HG02763 (cell line): ENCODE data around the gene ANKDD1A.

Experiments used
- ATAC-seq: cut with Tn5 transposase; IDR thresholded peaks from one replicate; pipeline ENCODE4 v1.9.1; 2021; ENCODE audit warnings: mild to moderate bottlenecking, moderate library complexity; ENCODE audit not compliant: unreplicated experiment

Gene ANKDD1A

DNA sequence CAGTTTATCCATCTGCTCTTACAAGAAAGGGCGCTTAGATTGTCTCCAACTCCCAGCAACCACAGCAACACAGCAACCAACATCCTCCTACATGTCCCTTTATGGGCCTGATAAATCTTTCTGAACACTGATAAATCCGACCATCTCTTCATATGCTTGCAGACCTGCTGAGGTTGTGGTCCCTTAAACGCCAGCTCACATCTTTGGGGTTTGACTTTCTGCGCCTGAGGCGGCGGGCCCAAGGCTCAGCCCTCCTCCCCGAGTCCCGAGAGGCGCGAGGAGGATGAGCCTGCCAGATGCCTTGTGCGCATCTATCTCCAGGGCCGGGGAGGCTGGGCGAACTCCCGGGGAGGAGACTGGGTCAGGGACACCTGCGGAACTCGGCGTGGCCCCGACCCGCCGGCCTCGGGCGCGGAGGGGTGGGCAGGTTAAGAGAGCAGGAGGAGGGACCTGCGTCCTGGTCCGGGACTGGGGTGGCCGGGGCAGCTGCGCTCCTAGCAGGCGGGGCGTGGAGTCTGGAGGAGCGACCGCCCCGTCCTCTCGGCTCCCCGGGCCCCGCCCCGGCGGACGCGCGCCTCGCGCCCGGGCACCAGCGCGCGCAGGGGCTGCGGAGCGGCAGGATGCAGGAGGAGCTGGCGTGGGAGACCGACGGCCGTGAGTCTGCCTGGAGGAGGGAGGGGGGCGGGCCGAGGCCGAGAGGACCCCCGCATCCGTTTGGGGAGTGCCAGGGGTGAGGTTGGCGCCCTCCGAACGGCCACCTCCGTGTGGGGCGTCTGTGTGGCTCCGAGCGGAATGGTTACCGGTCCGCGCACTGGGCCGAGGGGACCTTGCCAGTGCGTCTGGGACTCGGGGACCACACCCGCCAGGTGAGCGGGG, at the start of gene ANKDD1A:
Gene ANKDD1A (plus strand): TSS at position 592 of the 876 bp plus-strand sequence. CDS start 29 bp downstream, at position 621.
- peak; percentile 68 for ATAC-seq

DNA sequence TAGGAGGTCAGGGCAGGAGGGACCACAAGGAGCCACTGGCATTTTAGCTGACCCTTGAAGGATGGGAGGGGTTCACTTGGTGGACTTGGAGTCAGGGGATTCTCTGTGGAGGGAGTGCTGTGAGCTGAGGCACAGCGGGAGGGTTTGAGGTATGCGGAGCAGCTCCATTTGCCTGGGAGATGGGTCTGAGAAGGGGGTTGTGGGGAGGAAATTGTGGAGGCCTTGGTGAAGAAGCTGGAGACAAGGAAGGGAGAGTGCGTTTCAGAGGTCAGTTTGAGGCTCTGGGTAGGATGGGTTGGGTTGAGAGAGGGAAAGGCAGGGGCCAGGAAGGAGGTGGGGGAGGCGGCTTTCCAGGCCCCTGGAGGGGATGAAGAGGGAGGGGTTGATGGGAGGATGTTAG, 49.7 kb upstream of the ANKDD1A start:
- no peak for ATAC-seq

DNA sequence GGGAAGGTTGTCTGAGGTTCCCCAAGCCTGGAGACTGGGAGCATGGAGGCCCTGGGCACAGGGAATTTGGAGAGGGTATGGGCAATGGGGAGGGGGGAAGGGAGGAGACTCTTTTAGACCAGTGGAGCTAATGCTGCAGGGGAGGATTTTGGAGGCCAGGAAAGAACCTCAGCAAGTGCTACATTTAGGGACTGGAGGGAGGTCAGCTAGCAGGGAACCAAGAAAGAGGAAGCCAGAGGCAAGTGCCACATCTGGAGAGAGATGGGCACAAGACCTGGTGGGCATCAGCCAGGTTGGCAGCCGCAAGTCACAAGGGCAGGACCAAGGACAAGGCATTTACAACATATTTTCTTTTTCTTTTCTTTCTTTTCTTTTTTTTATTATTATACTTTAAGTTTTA, 49.3 kb upstream of the ANKDD1A start:
- no peak for ATAC-seq

DNA sequence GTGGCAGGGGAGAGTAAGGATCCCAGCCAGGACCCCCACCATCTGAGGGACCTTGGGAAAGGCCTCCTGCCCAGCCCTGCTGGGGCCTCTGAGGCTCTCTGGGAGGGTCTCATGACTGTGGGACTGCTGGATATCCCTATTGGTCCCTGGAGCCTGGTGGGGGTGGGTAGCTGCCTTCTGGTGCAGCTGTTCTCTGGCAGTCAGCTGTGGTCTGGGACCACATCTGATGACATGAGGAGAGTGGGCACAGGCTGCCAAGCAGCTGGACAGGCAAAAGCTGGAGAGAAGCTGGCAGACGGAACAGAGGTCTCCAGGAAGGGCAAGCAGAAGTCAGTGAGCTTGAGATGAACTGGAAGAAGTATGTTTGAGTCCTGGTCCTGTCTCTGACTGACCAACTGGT, 47.6 kb upstream of the ANKDD1A start:
- no peak for ATAC-seq

DNA sequence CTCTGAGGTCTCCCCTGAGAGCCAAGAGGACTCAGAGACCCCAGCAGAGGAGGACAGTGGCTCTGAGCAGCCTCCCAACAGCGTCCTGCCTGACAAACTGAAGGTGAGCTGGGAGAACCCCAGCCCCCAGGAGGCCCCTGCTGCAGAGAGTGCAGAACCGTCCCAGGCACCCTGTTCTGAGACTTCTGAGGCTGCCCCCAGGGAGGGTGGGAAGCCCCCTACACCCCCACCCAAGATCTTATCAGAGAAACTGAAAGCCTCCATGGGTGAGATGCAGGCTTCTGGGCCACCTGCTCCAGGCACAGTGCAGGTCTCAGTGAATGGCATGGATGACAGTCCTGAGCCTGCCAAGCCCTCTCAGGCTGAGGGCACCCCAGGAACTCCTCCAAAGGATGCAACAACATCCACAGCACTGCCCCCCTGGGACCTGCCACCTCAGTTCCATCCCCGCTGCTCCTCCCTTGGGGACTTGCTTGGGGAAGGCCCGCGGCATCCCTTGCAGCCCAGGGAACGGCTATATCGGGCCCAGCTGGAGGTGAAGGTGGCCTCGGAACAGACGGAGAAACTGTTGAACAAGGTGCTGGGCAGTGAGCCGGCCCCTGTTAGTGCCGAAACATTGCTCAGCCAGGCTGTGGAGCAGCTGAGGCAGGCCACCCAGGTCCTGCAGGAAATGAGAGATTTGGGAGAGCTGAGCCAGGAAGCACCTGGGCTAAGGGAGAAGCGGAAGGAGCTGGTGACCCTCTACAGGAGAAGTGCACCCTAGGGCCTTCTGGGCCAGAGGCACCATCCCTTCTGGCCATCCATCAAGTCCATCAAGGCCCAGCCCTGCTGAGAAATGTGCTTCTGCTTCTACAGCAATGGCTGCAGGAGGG, 46.3 kb upstream of the ANKDD1A start:
- no peak for ATAC-seq

DNA sequence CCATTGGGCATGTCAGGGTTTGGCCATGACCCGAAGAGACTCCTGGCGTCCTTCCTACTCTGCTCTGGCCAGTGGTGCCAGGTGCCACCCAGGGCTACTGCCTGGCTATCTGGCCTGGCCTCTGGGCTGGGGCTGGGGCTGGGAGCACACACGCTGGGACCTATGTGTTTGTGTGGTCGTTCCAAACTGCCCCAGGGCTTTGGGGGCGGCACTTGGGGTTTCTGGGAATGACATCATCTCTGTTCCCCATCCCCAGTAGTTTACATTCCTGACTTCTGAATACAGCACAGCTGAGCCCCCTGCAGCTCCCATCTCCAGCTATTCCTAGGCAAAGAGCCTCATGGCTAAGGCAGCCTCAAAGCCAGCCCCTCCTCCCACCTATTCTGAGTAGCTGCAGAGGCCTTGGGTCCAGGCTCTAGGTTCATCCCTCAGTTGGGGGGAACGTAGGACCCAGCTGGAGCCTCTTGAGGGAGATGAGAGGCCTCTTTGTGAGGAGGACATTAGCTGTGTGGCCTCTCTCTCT, 45.6 kb upstream of the ANKDD1A start:
- no peak for ATAC-seq

DNA sequence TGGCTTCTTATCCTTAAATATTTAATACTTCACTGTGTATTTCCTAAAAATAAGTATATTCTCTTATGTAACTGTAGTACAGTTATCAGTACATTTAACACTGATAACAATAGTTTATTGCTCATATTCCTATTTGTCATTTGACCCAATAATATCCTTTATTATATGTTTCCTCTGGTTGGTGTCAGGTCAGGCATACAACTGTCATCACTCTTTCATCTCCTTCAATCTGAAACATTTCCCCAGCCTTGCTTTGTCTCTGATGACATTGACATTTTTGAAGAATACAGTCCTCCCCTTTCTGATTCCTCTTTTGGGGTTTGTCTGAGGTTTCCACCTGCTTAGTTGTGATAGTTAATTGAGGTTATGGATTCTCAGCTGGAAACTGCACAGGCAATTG, 42.2 kb upstream of the ANKDD1A start:
- ATAC-seq, result no peak

DNA sequence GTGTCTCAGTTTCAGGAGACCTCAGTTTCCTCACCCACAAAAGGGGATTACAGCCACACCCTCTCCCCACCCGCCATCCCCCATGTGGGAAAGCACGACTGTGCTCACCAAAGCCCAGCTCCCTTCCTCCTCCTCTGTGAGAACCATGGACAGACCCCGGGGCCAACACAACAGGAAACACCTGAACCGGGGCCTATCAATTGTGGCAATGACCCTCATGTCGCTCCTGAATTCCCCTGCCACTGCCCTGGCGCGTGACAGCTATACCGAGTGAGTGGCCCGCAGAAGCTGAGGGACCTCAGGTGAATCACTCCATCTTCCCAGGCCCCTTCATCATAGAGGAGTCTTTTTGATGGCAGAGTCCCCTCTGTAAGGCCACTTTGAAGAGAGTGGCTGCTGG, 41.3 kb upstream of the ANKDD1A start:
- ATAC-seq, result no peak

DNA sequence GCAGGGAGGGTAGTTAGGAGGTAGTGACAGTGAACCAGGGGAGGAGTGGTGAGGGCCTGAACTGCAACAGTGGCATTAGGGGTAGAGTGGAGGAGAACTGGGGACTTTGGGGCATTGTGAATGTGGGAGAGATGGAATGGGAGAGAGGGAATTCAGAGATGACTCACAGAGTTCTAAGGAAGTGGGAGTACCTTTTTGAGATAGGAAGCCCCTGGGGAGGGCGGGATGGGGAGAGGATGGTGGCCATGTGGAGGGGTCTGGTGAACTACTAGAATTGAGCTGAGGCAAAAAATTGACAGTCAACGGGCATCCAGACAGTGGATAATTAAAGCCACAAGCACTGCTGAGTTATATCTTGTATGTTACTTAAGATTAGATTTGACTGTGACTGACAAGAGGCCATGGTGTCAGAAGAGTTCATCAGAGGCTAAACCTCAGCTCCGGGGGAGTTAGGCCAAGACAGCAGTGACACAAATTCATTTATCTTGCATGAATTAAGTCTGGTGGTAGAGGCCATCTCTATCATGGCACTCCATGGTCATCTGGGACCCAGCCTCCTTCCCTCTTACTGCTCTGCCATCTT, 36.0 kb upstream of the ANKDD1A start:
- no peak for ATAC-seq

DNA sequence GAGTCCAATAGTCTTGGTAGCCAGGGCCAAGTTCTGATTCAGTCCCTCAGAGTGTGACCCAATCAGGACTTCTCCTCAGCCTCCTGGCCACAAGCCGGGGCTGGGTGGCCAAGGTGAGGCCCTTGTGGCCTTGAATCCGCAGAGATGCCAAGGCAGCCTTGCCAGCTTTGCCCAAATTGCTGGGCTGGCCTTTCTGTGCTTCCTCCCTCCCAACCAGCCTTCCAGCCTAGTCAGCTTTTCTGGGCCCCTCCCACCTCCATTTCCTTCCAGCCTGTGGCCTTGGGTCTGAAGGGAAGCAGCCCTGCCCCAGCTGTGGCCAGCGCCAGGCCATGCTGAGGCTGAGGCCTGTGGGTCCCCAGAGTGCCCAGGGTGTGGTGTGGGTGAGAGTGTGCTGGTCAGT, 34.3 kb upstream of the ANKDD1A start:
- no peak for ATAC-seq

DNA sequence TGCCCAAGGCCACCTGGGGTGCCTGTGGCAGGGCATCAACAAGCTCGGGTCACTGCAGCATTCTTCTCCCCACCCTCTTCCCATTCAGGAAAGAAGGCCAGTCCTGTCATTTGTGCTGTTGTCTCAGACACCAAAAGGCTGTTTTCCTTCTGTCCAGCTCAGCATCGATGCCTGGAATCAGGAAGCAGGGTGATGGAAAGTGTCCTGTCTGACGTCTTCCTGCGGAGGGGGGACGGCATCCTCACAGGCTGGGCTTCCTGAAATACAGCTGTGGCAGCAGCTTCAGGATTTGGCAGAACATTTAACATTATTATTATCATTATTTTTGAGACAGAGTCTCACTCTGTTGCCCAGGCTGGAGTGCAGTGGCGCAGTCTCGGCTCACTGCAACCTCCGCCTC, 33.0 kb upstream of the ANKDD1A start:
- ATAC-seq, result no peak

DNA sequence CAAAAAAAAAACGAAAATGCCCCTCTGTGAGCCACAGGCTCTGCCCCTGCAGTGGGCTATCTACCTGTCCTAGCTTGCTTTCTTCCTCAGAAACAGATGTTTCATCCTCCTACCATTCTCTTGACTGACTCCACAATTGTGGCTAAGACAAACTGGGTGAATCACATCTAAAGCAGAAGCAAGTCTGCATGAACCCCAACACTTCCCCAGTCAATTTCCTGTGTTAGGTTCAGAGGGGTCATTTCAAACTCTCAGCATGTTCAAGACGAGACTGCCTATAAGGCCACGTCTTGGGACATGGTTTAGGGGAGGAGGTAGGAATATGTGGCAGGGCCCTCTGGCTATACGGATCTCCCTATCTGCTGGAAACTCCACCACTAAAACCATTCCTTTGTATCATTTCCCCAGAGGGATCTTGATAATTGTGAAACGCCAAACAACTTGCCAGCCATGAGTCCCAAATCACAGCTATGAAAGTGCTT, 28.6 kb upstream of the ANKDD1A start:
- peak; percentile 36 for ATAC-seq

DNA sequence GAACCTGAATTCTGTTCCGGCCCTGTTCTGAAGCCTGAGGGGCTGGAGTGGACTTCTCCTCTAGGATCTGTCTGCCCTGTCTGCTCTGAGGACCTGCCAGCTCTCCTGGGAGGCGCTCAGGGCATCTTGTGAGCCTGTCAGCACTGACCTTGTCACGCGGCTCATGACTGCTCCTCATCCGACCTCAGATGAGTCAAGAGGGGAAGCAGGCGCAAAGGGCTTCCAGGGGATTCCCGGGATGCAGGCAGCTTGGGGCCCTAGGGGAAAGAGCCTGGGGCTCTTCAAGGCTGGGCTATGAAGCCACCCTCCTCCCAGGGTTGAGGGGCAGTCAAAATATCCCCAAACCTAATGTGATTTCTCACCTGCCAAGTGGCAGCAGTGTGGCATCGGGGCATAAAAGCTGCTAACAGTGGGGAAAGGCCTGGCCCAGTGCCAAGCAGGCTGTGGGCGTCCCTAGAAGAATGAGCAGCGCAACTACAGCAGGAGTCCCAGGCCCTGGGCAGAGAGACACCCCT, 27.6 kb upstream of the ANKDD1A start:
- ATAC-seq, result no peak

DNA sequence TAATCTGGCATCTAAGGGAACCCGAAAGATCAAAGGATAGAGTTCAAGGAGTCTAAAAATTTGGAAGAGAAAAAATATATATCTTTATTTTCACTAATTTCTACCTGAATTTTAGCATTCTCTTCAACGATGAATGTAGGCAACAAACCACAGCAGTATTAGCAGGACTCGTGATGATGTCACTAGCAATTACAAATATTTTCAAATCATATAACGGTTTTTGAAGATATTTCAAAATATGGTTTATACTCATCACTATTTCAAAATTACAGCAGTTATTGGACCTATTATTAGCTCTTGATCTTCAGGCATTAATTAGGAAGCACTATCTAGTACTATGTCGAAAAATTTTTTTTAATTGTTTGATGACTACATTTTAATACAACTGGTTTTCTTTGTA, 27.0 kb upstream of the ANKDD1A start:
- no peak for ATAC-seq

DNA sequence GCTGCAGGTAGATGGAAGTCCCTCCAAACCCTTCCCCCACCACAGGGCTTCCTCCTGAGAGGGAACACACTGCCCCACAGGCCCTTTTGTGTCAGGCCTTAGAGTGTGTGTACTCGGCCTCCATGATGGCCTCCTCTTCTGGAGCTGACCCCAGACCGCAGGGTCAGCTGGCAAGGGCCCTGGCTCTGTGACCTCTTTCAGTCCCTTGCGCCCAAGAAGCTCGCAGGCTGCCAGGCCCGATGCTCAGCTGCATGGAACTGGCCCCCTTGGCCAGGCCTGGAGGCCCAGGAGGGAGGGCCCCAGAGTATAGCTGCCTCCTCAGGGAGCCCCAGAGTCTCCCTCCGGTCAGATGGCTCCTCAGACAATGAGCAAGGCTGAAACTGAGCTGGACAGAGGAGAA, 23.4 kb upstream of the ANKDD1A start:
- ATAC-seq, result no peak

DNA sequence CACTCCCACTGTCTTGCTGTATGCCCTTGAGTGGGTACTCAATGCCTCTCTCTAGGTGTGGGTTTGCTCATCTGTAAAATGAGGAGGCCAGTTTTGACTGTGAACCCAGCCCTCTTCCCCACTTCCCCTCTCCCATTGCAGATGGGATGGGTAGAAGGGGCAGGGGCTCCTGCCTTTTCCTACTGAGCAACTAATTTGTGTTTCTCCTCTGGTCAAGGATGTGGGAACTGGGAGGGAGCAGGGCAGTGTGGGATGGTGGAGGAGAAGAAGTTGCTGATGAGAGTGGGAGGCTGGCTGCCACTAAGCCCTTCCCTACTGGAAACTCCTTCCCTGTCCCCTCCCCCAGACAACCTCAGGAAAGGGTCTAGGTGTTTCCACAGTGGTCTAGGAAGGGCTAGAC, 20.1 kb upstream of the ANKDD1A start:
- ATAC-seq, result no peak

DNA sequence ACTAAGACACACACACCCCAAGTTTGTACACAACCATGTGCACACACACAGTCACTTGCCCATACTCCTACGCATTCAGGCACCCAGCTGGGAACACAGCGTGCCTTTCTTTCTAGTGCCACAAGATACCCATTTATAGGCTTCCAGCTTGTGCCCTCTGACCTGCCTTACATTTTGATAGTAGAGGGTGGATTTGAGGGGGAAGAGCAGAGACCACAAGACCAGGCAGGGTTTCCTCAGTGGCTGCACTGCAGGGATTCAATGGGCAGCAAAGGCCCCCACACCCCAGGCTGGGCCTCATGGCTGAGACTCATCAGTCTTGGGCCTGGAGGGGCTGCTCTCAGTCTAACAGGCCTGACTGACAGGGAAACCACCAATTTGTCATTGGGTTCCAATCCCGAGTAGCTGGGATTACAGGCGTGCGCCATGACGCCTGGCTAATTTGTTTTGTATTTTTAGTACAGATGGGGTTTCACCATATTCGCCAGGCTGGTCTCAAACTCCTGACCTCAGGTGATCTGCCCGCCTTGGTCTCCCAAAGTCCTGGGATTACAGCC, 18.8 kb upstream of the ANKDD1A start:
- ATAC-seq, result no peak

DNA sequence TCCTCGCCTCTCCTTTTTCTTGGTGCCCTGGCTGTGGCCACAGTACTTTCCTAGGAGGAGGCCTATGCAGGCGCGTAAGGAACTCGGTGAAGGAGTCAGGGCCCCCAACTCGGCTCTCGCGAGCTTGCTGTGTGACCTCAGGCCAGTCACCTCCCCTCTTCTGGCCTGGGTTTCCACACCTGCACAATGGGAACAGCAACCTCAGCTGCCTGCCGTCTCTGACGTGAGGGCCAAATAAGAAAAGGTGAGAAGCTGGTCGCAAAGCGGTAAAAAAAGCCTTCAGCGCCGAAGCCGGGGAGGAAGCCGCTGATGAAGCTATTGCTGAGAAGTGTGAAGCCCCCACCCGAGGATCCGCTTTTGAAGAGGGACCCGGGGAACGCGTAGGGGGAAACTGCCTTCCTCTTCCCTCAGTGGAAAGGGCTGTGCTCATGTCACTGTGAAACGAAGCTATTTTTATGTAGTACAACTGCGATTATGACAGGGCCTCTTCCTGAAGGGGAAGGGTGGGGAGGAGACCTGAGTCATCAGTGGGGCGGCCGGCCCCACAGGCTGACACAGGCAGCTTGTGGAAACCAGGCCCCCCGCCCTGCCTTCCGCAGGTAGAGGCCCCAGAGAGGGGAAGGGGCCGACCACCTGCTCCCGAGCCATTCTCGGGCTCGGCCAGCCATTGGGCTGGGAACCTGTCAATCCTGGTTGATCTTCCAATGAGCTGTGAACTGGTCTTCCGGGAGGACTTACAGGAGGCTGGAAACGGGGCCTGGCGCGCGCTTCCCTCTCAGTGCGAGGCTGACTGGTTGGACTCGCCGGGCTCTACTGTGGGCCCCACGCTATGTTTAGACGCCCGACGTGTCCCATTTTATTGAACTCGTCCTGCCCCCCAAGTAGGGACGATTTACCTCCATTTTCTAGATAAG, 18.0 kb upstream of the ANKDD1A start:
- peak; percentile 63 for ATAC-seq

DNA sequence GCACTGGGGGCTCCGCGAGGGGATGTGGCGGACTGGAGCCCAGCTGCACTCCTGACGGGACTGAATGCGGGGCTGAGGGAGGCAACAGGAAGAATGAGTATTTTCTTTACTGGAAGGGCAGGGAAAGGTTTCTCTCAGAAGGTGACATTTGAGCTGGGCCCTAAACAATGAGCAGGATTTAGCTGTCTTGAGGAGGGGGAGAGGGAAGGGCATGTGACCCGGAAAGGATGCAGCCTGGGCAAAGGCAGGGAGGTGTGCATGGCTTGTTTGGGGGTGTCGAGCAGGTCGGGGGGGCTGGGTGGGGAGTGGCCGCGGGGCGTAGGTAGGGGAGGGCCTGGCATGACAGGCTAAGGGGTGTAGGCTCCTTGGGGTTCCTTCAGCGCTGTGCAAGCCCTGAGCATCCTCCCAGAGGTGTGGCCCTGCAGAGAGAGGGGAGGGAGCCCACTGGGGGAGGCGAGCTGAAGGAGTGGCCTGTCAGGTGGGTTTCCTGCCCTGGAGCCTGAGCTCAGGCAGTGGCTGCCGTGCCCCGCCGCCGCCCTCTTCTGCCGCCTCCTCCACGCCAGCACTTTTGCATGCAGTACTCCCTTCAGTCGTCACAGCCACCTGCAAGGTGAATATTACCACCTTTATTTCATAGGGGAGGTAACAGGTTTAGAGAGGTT, 17.2 kb upstream of the ANKDD1A start:
- ATAC-seq, result peak; percentile 31
